HepG2 (cell line): ENCODE data around the gene WTAP. TPM values are rescaled to one million over a fixed set of nuclear protein-coding genes. Genes with fewer than 3 reads are reported as not detected.

Experiments
- ATF7 ChIP-seq, 2 experiments: fragments of 450-650 bp in 1 of 2; sonication (generic) in 1 of 2; formaldehyde crosslinking in 1 of 2; IDR thresholded peaks; 2 replicates each; pipeline versions ENCODE4 v1.4.0 to v1.6.1; 2016 to 2020; ENCODE audit warnings: antibody characterized with exemption in 1 of 2, mild to moderate bottlenecking in 1 of 2, missing genetic modification reagents in 1 of 2
- CBX2 ChIP-seq, 2 experiments: fragments of 200-600 bp in 1 of 2; sonication (generic); formaldehyde crosslinking in 1 of 2; IDR thresholded peaks; 2 replicates each; pipeline versions ENCODE4 v1.7.0 to v1.8.1; 2018 to 2022; ENCODE audit warnings: low read depth in 2 of 2, low read length in 1 of 2, mild to moderate bottlenecking in 1 of 2, missing genetic modification reagents in 1 of 2
- CHD4 ChIP-seq: fragments of 200-600 bp; sonication (generic); IDR thresholded peaks from 2 replicates; pipeline ENCODE4 v1.7.0; 2017; ENCODE audit warnings: mild to moderate bottlenecking, low read length, borderline replicate concordance
- ESRRA ChIP-seq: sonication (generic); formaldehyde crosslinking; IDR thresholded peaks from 2 replicates; pipeline ENCODE4 v1.5.1; 2020; ENCODE audit warnings: mild to moderate bottlenecking, low read depth, missing genetic modification reagents
- GABPB1 ChIP-seq: IDR thresholded peaks from 2 replicates; pipeline ENCODE4 v1.6.1; 2016; ENCODE audit warnings: mild to moderate bottlenecking, missing genetic modification reagents, moderate library complexity, missing compliant biosample characterization
- GATAD2A ChIP-seq: IDR thresholded peaks from 2 replicates; pipeline ENCODE4 v1.6.1; 2016
- HDAC1 ChIP-seq: sonication (generic); formaldehyde crosslinking; IDR thresholded peaks from 2 replicates; pipeline ENCODE4 v1.5.1; 2020; ENCODE audit warnings: mild to moderate bottlenecking, missing genetic modification reagents
- MIXL1 ChIP-seq: IDR thresholded peaks from 2 replicates; pipeline ENCODE4 v1.6.1; 2016
- MXD4 ChIP-seq: IDR thresholded peaks from 2 replicates; pipeline ENCODE4 v1.6.1; 2016; ENCODE audit warnings: mild to moderate bottlenecking, missing biosample characterization, missing genetic modification reagents
- NR1H2 ChIP-seq: sonication (generic); formaldehyde crosslinking; IDR thresholded peaks from 2 replicates; pipeline ENCODE4 v1.8.1; 2022; ENCODE audit warnings: low read depth, missing genetic modification reagents, borderline replicate concordance
- NR3C1 ChIP-seq: sonication (generic); formaldehyde crosslinking; IDR thresholded peaks from 2 replicates; pipeline ENCODE4 v1.4.0; 2020; ENCODE audit warnings: missing genetic modification reagents
- POLR2A ChIP-seq, 2 experiments: IDR thresholded peaks; 2 replicates each; pipeline ENCODE4 v1.6.1; 2011; ENCODE audit warnings: low read depth in 2 of 2, low read length in 2 of 2, mild to moderate bottlenecking in 1 of 2, moderate library complexity in 1 of 2; ENCODE audit not compliant: insufficient read depth in 1 of 2
- RORA ChIP-seq: sonication (generic); formaldehyde crosslinking; IDR thresholded peaks from 2 replicates; pipeline ENCODE4 v1.5.0; 2020; ENCODE audit warnings: mild to moderate bottlenecking, missing genetic modification reagents, moderate library complexity
- RXRB ChIP-seq: IDR thresholded peaks from 2 replicates; pipeline ENCODE4 v1.6.1; 2016; ENCODE audit warnings: borderline replicate concordance, missing genetic modification reagents, missing compliant biosample characterization
- SYNCRIP ChIP-seq: fragments of 200-400 bp; formaldehyde crosslinking; IDR thresholded peaks from 2 replicates; pipeline ENCODE4 v1.6.1; 2018; ENCODE audit warnings: mild to moderate bottlenecking, low read depth, low read length; ENCODE audit not compliant: insufficient read depth
- ZFP37 ChIP-seq: sonication (generic); formaldehyde crosslinking; IDR thresholded peaks from 2 replicates; pipeline ENCODE4 v1.4.0; 2020; ENCODE audit warnings: missing genetic modification reagents, borderline replicate concordance
- ZNF30 ChIP-seq: sonication (generic); formaldehyde crosslinking; IDR thresholded peaks from 2 replicates; pipeline ENCODE4 v1.5.0; 2020; ENCODE audit warnings: mild to moderate bottlenecking, missing genetic modification reagents
- ZNF432 ChIP-seq: sonication (generic); formaldehyde crosslinking; IDR thresholded peaks from 2 replicates; pipeline ENCODE4 v1.5.0; 2020; ENCODE audit warnings: missing genetic modification reagents, mild to moderate bottlenecking, borderline replicate concordance
- ZNF616 ChIP-seq: sonication (generic); formaldehyde crosslinking; IDR thresholded peaks from 2 replicates; pipeline ENCODE4 v1.5.0; 2020; ENCODE audit warnings: low read depth, mild to moderate bottlenecking, missing genetic modification reagents
- polyA plus RNA-seq, 8 experiments: library from polyadenylated mRNA; depleted of rRNA in 3 of 8; stranded (reverse) in 7 of 8; unstranded in 1 of 8; fragments of >200 nt; fragmentation: Illumina TruSeq in 4 of 8; extraction: Trizol in 4 of 8; gene quantifications; 2 replicates each; pipeline versions ENCODE4 v1.2.1 to v1.2.3, GENCODE V29; 2011 to 2016; ENCODE audit warnings: low read depth in 4 of 8, missing spikeins in 1 of 8, mixed read lengths in 1 of 8; ENCODE audit not compliant: insufficient read depth in 1 of 8
- total RNA-seq, 5 experiments: library from RNA; depleted of rRNA; stranded (reverse); fragments of >200 nt; fragmentation: Illumina TruSeq; extraction: Trizol; gene quantifications; 2 replicates each; pipeline ENCODE4 v1.2.3, GENCODE V29; 2016; ENCODE audit warnings: low read depth in 1 of 5
- TF ChIP-seq, protein P1 (sequence below): sonication (generic); formaldehyde crosslinking; IDR thresholded peaks from 2 replicates; pipeline ENCODE4 v1.5.1; 2020; ENCODE audit warnings: mild to moderate bottlenecking, missing genetic modification reagents, borderline replicate concordance
- TF ChIP-seq, protein P2 (sequence below): sonication (generic); formaldehyde crosslinking; IDR thresholded peaks from 2 replicates; pipeline ENCODE4 v1.5.0; 2020; ENCODE audit warnings: missing genetic modification reagents
- TF ChIP-seq, protein P3 (sequence below): sonication (generic); formaldehyde crosslinking; conservative IDR thresholded peaks from 2 replicates; pipeline ENCODE4 v1.4.0; 2020; ENCODE audit warnings: missing genetic modification reagents

Gene WTAP
- total and polyA plus RNA-seq, 2 of the 13 experiments (the other 11 are each of a cell fraction or from before 2014, with no cell fraction given): 31.6 to 167 TPM

GRCh38 chr6:159790956-159791598 is 63.8 kb downstream of the WTAP start (continued):
- no peak for TF ChIP-seq RORA (CRISPR knock-in tag)
- TF ChIP-seq ZFP37: 0 out of 2 replicates have a peak, but pooled peaks have one; percentile 21
- TF ChIP-seq ZNF30: 0 out of 2 replicates have a peak, but pooled peaks have one; percentile 47
- TF ChIP-seq HDAC1 (CRISPR knock-in tag): no peak
- TF ChIP-seq ESRRA (CRISPR knock-in tag): no peak
- TF ChIP-seq ZNF616: no peak
- TF ChIP-seq, protein P1, sequence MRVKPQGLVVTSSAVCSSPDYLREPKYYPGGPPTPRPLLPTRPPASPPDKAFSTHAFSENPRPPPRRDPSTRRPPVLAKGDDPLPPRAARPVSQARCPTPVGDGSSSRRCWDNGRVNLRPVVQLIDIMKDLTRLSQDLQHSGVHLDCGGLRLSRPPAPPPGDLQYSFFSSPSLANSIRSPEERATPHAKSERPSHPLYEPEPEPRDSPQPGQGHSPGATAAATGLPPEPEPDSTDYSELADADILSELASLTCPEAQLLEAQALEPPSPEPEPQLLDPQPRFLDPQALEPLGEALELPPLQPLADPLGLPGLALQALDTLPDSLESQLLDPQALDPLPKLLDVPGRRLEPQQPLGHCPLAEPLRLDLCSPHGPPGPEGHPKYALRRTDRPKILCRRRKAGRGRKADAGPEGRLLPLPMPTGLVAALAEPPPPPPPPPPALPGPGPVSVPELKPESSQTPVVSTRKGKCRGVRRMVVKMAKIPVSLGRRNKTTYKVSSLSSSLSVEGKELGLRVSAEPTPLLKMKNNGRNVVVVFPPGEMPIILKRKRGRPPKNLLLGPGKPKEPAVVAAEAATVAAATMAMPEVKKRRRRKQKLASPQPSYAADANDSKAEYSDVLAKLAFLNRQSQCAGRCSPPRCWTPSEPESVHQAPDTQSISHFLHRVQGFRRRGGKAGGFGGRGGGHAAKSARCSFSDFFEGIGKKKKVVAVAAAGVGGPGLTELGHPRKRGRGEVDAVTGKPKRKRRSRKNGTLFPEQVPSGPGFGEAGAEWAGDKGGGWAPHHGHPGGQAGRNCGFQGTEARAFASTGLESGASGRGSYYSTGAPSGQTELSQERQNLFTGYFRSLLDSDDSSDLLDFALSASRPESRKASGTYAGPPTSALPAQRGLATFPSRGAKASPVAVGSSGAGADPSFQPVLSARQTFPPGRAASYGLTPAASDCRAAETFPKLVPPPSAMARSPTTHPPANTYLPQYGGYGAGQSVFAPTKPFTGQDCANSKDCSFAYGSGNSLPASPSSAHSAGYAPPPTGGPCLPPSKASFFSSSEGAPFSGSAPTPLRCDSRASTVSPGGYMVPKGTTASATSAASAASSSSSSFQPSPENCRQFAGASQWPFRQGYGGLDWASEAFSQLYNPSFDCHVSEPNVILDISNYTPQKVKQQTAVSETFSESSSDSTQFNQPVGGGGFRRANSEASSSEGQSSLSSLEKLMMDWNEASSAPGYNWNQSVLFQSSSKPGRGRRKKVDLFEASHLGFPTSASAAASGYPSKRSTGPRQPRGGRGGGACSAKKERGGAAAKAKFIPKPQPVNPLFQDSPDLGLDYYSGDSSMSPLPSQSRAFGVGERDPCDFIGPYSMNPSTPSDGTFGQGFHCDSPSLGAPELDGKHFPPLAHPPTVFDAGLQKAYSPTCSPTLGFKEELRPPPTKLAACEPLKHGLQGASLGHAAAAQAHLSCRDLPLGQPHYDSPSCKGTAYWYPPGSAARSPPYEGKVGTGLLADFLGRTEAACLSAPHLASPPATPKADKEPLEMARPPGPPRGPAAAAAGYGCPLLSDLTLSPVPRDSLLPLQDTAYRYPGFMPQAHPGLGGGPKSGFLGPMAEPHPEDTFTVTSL: 0 out of 2 replicates have a peak, but pooled peaks have one; percentile 35
- no peak for TF ChIP-seq GATAD2A (CRISPR knock-in tag)
- no peak for TF ChIP-seq NR3C1 (CRISPR knock-in tag)
- TF ChIP-seq MXD4 (CRISPR knock-in tag): no peak
- no peak for TF ChIP-seq CHD4
- TF ChIP-seq POLR2A (IDR thresholded peaks at IDR 0.05; ENCODE audit: insufficient read depth in 1 of 2, low read depth in 2 of 2, low read length in 2 of 2): no peak
- TF ChIP-seq ATF7 (IDR thresholded peaks at IDR 0.05): no peak
- no peak for TF ChIP-seq ATF7 (CRISPR knock-in tag; IDR thresholded peaks at IDR 0.05)
- TF ChIP-seq RXRB: no peak
- TF ChIP-seq, protein P2, sequence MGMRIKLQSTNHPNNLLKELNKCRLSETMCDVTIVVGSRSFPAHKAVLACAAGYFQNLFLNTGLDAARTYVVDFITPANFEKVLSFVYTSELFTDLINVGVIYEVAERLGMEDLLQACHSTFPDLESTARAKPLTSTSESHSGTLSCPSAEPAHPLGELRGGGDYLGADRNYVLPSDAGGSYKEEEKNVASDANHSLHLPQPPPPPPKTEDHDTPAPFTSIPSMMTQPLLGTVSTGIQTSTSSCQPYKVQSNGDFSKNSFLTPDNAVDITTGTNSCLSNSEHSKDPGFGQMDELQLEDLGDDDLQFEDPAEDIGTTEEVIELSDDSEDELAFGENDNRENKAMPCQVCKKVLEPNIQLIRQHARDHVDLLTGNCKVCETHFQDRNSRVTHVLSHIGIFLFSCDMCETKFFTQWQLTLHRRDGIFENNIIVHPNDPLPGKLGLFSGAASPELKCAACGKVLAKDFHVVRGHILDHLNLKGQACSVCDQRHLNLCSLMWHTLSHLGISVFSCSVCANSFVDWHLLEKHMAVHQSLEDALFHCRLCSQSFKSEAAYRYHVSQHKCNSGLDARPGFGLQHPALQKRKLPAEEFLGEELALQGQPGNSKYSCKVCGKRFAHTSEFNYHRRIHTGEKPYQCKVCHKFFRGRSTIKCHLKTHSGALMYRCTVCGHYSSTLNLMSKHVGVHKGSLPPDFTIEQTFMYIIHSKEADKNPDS: 0 out of 2 replicates have a peak, but pooled peaks have one; percentile 34
- TF ChIP-seq, protein P3, sequence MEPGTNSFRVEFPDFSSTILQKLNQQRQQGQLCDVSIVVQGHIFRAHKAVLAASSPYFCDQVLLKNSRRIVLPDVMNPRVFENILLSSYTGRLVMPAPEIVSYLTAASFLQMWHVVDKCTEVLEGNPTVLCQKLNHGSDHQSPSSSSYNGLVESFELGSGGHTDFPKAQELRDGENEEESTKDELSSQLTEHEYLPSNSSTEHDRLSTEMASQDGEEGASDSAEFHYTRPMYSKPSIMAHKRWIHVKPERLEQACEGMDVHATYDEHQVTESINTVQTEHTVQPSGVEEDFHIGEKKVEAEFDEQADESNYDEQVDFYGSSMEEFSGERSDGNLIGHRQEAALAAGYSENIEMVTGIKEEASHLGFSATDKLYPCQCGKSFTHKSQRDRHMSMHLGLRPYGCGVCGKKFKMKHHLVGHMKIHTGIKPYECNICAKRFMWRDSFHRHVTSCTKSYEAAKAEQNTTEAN (CRISPR knock-in tag): no peak
- no peak for TF ChIP-seq NR1H2
- TF ChIP-seq MIXL1 (CRISPR knock-in tag): no peak
- no peak for TF ChIP-seq CBX2 (IDR thresholded peaks at IDR 0.05; ENCODE audit: low read depth, low read length)
- TF ChIP-seq CBX2 (CRISPR knock-in tag; IDR thresholded peaks at IDR 0.05; ENCODE audit: low read depth): no peak
- no peak for TF ChIP-seq ZNF432 (CRISPR knock-in tag)
- no peak for TF ChIP-seq GABPB1 (CRISPR knock-in tag)
- TF ChIP-seq SYNCRIP: no peak
